HG02973 (cell line): ENCODE data around the gene C1QTNF8.

Experiments used
- ATAC-seq: cut with Tn5 transposase; IDR thresholded peaks from one replicate; pipeline ENCODE4 v1.9.1; 2021; ENCODE audit warnings: moderate library complexity; ENCODE audit not compliant: unreplicated experiment

C1QTNF8 gene

GRCh38 chr16:1063728-1064127 is 32.3 kb downstream of the C1QTNF8 start:
- ATAC-seq, result no peak

- no peak for ATAC-seq
Observed at GRCh38 chr16:1062895-1063294, 33.1 kb downstream of the C1QTNF8 start.

GRCh38 chr16:1061769-1062505 is 34.1 kb downstream of the C1QTNF8 start:
- ATAC-seq, result no peak

GRCh38 chr16:1060416-1061340 is 35.4 kb downstream of the C1QTNF8 start:
- ATAC-seq, result no peak

GRCh38 chr16:1059310-1059709 is 36.7 kb downstream of the C1QTNF8 start:
- ATAC-seq, result no peak

GRCh38 chr16:1058216-1058615 is 37.8 kb downstream of the C1QTNF8 start:
- ATAC-seq, result no peak

- no peak for ATAC-seq
Observed at GRCh38 chr16:1057252-1057932, 38.7 kb downstream of the C1QTNF8 start.

GRCh38 chr16:1056196-1056595 is 39.8 kb downstream of the C1QTNF8 start:
- no peak for ATAC-seq

- no peak for ATAC-seq
Observed at GRCh38 chr16:1055557-1055924, 40.5 kb downstream of the C1QTNF8 start.

GRCh38 chr16:1054660-1055556 is 41.1 kb downstream of the C1QTNF8 start:
- ATAC-seq, result no peak

- no peak for ATAC-seq
Observed at GRCh38 chr16:1053700-1054368, 42.2 kb downstream of the C1QTNF8 start.

- ATAC-seq, result no peak
Observed at GRCh38 chr16:1053121-1053521, 42.9 kb downstream of the C1QTNF8 start.

- ATAC-seq, result no peak
Observed at GRCh38 chr16:1052721-1053120, 43.3 kb downstream of the C1QTNF8 start.

GRCh38 chr16:1051446-1051845 is 44.6 kb downstream of the C1QTNF8 start:
- no peak for ATAC-seq

GRCh38 chr16:1050921-1051320 is 45.1 kb downstream of the C1QTNF8 start:
- ATAC-seq, result no peak

GRCh38 chr16:1050516-1050915 is 45.5 kb downstream of the C1QTNF8 start:
- no peak for ATAC-seq

- no peak for ATAC-seq
Observed at GRCh38 chr16:1049976-1050247, 46.1 kb downstream of the C1QTNF8 start.

GRCh38 chr16:1049113-1049975 is 46.7 kb downstream of the C1QTNF8 start:
- ATAC-seq, result no peak

GRCh38 chr16:1048442-1049112 is 47.5 kb downstream of the C1QTNF8 start:
- no peak for ATAC-seq
